ENCODE measurements around the gene LRRC75A.

GRCh38 chr17:16512011-16512410 lies 20.0 kb upstream of the LRRC75A start:
- TF ChIP-seq, protein P1, sequence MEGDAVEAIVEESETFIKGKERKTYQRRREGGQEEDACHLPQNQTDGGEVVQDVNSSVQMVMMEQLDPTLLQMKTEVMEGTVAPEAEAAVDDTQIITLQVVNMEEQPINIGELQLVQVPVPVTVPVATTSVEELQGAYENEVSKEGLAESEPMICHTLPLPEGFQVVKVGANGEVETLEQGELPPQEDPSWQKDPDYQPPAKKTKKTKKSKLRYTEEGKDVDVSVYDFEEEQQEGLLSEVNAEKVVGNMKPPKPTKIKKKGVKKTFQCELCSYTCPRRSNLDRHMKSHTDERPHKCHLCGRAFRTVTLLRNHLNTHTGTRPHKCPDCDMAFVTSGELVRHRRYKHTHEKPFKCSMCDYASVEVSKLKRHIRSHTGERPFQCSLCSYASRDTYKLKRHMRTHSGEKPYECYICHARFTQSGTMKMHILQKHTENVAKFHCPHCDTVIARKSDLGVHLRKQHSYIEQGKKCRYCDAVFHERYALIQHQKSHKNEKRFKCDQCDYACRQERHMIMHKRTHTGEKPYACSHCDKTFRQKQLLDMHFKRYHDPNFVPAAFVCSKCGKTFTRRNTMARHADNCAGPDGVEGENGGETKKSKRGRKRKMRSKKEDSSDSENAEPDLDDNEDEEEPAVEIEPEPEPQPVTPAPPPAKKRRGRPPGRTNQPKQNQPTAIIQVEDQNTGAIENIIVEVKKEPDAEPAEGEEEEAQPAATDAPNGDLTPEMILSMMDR (conservative IDR thresholded peaks at IDR 0.05): no peak
- no peak for TF ChIP-seq EZH2 (IDR thresholded peaks at IDR 0.05; ENCODE audit: low read depth)
